ENCODE data around the gene ZNF785.

GRCh38 chr16:30569746-30570635, 15.5 kb downstream of the ZNF785 start:
- no peak for TF ChIP-seq CTCF (conservative IDR thresholded peaks at IDR 0.05; ENCODE audit: low read depth, low read length)
- no peak for TF ChIP-seq EZH2 (IDR thresholded peaks at IDR 0.05; ENCODE audit: borderline replicate concordance, low read depth, low read length, poor library complexity, severe bottlenecking)
